Activated T-cell treated with anti-CD3 and anti-CD28 coated beads for 1 hour (primary cell): ENCODE measurements around the gene RBFOX2.
"Not testable (repeated sequence)": the region's sequence is repeated elsewhere in the genome, so short reads cannot be mapped to it uniquely, and the experiment has no call there.

Experiments
- DNase-seq: peaks from one replicate; pipeline ENCODE4 v3.0.0-alpha.2; 2020; ENCODE audit warnings: low read depth

Gene RBFOX2

DNA sequence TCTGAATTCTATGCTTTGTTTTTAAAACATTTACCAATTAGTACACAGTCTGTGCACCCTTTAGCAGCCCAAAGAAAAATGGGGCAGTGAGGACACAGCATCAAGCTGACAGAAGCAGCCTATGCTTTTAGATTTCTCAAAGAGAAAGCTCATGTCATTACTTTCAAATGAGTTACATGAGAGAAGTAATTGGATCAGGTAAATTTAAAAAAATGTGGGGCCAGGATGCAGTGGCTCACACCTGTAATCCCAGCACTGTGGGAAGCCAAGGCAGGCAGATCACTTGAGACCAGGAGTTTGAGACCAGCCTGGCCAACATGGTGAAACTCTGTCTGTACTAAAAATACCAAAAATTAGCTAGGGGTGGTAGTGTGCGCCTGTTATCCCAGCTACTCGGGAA is 253.3 kb downstream of the RBFOX2 start:
- DNase-seq = no peak

DNA sequence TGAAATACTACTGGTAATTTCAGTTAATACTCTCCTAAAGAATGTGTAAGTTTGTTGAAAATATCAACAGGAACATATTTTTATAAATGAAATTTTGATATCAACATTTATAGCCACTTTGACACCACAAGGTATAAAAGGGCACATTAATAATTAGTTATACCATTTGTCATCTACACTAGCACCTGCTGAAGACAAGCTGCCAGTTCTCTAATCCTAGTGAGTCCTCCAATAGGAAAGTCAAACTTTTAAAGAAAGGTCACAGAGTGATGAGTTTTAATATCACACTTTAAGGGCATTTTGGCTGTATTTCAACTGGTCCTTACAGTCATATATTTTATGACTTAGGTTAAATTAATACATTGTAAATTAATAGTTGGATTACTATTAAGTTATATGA is 258.6 kb downstream of the RBFOX2 start:
- DNase-seq = no peak

DNA sequence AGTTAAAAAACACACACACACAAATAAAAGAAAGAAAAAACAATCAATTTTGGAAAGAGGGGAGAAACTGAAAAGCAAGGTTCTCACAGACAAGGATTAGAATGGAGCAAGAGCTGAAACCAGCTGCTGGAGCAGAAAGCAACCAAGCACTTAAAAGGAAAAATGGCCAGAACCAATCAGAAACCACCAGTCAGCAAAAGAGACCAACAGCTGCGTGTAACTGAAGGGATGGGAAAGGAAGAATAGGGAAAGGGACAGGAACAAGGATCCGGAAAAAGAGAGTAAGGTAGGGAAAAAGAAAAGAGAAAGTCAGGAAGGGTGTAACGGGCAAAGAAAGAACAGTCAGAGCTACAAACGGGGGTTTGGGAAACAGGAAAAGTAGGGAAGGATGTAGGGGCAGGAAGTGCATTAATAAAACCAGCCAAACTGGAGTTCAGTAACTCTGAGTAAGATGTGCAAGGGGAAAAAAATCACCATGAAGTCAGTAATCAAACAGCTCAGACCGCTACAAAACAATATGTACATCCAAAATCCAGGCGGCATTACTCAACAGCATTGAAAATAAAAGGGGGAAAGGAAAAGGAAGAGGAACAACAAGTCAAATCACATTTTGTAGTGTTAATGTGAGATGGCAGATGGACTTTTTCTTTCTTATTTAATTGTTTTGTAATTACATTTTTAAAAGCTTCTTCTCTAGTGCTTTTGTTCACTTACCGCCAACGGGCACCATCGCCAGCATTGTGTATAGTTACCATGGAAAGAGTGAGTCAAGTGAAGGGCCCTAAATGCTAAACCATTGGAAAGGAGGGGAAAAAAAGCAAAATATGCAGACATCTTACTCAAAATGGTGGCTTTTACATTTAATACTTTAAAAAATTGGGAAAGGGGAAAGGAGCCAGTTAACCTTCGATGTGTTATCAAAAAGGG is 261.7 kb downstream of the RBFOX2 start:
- DNase-seq = no peak

DNA sequence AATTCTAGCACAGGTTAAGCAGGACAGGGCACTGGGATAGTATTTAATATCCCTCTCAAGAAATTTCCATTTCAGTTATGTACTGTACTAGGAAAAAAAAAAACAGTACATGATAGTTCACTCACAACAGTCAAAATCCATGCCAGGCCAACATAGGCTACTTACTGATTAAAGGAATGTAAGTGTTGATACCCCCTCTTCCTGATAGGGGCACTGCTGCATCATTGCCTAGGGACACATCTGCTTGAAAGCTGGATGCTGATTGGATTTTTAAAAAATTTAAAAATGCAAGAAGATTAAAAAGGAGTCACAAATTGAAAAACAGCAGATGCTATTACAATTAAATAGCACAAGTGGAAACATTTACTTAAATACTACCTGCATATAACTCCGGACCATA is 267.6 kb downstream of the RBFOX2 start:
- DNase-seq = no peak

DNA sequence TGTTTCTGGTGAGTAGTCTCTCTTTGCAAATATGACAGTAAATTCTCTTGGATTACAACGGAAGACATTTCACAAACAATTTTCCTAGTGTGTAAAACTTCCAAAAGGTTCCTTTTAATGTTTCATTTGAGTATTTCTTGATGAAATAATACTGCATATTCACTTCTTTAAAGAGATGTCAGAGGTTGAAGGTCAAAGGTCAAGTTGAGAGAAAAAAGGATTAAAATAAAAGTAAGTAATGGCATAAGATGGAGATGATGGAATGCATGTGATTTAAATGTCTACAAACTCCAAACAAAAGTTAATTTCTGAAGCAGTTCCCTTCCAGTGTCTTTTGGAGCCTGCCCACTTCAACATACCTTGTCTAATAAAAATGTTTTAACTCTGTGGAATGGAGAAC is 270.2 kb downstream of the RBFOX2 start:
- no peak for DNase-seq

DNA sequence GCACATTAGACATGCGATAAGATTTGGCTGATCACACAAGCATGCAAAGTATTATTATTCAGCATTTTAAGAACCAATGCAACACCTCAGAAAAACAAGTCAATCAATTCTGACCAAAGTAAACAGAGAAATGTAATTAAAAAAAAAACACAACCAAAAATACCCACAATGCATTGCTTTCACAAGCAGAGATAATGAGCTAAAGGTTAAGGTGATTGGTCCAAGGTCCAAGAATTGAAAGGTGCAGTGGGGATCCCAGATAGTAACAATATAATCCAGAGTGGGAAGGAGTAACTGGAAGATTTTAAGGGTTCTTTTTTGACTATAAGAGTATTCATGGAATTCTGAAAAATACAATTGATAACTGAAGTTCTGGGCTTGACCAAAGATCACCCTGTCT is 271.9 kb downstream of the RBFOX2 start:
- DNase-seq = no peak

DNA sequence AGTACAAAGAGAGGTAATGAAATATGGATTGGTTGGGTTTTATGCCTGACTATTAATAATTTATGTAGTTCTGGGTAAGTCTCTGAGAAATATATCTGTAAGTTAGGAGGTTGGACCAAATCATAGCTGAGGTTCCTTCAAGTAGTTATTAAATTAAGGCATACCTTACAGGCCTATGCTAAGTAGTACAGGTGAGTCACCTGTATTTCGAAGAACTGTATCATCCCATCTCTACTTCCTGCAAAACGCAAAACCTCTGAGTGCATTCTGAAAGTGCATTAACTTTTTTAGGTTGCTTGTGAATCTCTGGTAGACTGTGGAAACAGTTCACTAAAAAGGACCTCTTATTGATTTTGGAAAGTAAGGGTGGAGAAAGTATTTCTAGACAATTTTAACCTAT is 273.9 kb downstream of the RBFOX2 start:
- no peak for DNase-seq

DNA sequence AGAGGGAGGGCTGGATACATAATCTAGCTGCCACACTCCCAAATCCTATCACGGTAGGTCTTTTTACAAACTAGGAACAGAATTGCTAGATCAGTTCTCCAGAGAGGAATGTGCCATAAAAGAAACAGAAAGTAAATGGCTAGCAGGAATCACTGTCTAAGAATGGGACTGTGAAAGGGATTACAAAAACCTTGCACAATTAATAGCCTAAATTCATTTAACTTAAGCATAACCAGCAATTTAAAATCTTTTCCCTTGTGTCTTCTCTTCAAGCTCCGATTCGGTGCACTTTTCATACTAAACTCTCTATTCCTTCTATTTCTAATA is 275.8 kb downstream of the RBFOX2 start:
- DNase-seq = no peak

DNA sequence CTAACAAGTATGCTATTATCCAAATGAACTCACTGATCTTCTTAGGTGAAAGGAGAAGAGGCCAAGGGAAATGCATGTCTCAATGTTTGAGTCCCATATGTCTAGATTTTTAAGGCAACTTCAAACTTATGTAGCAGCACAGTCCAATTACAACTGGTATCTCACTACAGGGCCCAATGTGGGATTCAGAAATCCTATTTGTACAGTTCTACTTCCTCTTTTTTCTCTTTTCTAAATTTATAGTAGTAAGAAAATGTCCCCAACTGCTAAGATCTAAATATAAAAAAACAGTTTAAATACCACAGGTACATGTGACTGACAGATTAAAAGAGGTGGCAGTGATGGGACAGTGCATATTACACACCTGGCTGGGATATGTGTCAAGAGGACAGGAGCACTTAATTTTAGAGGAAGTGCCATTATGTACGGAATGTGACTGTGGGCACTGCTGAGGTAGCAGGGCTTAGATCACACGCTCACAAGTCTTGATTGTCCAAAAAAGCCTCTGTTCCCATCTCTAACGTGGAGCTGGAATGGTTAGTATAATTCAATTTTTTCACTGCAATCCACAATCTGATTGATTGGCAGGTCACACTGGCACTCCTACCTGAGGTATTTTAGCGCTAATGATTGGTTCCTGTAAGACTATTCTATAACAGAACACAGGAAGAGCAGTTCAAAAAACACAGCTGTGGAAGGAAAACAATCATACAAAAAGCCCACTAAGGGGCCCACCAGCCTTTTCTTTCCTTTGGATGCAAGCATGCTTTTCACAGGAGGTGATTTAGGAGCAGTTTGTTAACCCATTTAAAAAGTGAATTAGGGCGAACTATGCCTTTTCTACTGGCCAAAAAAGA is 276.4 kb downstream of the RBFOX2 start:
- no peak for DNase-seq

DNA sequence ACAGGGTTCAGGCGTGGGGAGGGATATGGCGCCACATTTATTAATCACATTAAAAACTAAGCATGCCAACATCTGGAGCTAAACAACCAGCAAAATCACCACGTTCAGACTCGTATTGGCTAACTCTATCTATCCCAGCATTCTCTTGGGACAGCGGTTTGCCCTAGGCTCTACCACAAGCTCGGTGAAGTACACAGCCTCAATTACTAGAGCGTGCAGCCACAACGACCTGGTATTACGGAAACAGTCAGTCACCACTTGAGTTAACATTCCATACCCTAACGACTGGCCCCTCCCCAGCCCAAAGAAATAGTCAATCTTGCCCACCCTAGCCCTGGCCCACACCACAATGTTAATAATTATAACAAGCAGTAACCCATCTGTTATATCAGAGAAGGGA is 278.8 kb downstream of the RBFOX2 start:
- no peak for DNase-seq

DNA sequence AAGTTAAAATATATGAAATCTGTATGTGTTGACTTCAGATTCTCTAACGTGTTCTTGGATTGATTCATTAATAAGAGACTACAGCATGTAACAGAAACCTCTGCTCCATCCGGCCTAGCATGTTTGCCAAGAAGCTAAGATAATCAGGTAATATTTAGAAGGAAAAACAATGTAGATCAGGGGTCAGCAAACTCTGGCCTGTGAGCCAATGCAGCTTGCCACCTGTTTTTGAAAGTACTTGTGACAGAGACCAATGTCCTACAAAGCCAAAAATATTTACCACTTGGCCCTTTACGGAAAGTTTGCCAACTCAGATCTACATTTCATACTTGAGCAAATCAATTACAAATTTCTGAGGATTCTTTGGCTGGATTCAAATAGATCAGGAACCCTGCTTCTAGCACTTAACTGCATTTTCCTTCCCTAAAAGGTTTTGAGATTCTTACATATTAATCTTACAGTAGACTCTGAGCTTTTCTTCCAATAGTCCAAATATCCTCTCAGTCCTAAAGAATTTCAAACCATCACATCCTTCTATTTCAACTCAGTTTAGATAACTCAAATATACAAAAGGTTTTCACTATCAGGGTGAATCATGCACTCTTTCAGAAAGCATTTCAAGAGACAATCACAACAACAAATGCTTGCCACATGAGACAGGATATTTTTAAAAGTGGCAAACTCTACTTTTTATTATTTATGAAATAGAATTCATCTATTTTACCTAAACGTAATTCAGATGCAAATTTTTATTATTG is 281.5 kb downstream of the RBFOX2 start:
- DNase-seq = no peak

DNA sequence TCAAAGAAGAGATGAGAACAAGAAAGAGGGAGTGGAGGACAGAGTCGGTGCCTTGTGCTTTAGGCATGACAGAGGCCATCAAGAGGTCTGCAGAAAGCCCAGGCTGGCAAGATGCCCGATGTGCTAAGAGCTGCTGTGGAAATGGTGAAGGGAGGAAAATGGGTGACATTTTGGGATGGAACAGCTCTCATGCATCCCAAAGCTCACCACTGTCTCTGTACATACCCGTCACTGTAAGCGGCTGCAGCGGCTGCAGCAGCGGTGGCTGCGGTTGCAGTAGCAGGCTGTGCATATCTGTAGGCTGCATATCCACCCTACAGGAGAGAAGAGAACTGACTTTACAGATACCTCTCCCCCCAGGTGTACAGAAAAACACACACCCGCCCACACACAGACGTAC is 282.4 kb downstream of the RBFOX2 start:
- no peak for DNase-seq

DNA sequence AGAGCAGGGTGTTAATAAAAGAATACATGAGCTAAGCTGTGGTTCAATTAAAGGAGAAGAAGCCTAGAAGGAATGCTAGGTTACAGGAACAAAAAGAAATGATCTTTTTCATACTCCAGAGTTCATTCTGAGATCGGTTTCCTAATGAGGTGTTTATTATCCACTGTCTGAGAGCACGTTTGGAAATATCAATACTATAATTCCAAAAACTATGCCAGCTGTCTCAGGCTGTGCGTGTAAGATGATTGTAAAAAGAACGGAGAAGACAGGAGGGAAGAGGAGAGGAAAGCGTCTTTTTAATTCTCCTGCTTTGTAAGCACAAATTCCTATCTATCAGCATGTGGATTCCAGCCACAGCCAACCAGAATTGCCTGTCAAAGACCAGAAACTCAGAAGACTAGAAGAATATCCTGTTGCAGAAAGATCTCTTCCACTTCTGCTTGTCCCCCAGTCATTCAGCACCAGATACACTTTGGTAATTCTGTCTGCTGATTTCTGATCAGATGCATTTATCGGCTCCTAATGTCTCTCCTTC is 285.2 kb downstream of the RBFOX2 start:
- no peak for DNase-seq

DNA sequence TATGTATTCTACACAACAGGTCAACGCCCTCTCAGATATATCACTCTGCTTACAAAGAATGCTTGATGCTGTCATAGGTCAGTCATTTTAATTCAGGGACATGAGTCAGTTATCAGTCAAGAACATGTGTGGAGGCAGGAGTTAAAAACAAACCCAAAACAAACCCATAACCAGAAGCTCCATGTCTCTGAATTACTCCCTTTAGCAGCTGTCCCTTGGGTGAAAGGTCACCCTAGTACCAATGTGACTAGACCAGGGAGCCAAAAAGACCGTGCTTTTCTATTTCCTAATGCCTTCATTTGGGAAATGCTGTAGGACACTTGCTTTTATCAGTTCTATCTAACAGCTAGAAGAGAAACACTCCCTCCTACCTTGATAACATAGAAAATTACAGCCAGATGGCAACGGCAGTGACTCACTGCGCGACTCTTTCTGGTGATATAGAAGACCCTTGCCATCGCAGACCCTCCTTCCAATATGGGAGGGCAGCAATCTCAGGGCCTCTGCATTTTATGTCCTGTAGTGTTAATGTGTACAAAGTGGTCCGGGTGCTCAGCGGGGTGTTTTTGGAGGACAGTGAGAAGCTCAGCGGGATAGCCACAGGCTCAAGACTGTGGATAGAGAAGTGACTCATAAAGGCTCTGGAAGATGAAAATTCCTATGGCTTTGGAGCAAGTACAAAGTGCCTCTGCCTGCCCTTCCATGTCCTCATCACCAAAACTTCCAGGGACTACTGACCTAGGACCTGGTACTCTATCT is 286.1 kb downstream of the RBFOX2 start:
- DNase-seq = no peak

DNA sequence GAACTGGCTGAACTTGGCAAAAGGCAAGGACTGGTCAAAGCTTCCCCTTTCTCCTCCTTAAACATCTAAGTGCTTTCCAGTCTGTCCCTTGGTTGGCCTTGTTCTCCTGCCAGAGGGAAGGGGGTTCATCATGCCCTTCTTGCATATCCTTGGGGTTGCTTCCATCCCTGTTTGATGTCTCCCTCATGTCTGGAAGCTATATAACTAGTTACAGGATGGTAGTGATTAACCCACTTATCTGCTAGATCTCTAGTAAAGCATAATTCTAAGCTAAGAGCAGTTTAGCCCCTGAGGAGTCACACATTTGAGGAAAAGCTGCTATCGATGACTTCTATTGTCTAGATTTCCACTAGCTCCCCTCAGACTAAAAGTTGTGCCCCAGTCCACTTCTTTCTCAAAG is 288.0 kb downstream of the RBFOX2 start:
- no peak for DNase-seq

DNA sequence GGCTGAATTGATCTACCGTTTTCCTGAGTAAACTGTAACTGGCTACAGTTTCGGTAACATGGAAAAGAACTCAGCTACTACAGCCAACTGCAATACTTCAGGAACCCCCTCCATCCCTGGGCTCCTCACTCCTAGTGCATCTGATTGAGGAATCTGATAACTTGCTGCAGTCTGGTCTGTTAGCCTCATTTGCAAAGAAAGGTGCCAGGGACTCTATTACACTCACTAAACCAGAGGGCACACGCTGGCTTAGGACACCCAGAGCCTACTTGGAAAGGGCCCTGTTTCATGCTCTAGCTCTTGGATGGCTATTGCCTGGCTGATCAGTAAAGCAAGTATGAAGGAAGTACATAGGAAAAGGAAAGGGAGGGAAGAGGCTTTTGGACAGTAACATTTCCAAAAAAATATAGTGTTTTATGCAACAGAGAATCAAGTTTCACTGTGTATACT is 288.7 kb downstream of the RBFOX2 start:
- DNase-seq = no peak

DNA sequence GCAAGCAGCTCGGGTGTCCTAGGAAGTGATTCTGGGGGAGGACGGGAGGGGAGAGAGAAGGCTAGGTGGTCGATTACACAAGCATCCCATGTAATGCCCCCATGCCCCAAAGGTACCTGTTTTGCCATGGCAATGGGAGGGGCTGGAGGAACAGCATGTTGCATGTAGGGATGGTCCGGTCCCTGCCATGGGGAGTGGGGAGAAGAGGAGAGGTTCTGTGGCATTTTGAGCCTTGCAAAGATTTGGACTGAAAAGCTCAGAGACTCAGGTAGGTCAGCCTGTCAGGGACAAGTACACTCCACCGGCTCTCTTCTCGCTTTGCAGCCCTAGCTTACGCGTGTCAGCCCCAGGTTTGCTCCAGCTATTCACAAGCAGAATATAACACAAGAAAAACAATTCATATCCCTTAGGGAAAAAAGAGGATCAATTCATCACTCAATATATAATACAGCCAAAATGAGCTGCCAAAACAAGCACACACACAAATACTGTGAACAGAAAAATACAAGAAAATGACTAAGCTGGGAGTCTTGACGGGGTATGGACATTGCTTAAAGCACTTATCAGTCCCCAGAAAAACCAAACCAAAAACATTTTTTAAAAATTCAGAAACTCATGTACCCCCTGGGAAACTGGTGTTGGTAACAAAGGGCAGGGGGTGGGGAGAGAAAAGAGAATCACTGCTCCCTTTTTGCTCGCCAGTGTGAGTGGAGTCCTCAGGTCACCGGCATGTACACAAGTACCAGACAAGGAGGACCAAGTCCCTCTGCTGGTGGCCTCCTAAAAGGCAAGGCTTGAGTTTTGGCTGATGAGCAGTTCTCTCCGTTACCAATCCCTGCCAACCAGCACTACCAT is 289.3 kb downstream of the RBFOX2 start:
- no peak for DNase-seq

DNA sequence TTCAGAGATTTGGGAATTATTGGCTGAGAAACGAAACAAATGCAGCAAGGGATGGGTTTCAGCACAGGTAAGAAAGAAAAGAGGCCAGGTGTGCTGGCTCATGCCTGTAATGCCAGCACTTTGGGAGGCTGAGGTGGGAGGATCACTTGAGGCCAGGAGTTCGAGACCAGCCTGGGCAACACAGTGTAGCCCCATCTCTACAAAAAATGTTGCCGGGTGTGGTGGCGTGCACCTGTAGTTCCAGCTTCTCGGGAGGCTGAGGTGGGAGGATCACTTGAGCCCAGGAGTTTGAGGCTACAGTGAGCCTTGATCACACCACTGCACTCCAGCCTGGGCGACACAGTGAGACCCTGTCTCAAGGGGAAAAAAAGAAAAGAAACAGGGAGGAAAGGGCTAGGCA is 290.7 kb downstream of the RBFOX2 start:
- not testable (repeated sequence) for DNase-seq

DNA sequence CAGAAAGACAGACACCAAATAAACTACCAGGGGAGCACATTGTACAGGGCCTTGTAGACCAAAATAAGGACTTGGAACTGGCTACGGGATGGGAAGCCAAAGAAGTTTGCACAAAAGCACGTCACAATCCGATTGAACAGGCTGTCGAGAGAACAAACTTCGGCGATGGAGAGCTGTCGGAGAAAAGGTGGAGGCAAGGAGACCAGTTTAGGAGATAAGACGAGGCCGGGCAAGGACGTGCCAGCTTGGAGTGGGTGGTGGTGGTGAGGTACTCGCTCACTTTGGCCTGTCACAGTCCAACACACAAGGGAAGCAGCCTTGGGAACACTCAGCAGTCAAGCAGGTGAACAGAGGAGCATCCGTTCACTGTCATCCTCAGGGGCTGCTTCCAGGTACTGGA is 291.9 kb downstream of the RBFOX2 start:
- DNase-seq = no peak

DNA sequence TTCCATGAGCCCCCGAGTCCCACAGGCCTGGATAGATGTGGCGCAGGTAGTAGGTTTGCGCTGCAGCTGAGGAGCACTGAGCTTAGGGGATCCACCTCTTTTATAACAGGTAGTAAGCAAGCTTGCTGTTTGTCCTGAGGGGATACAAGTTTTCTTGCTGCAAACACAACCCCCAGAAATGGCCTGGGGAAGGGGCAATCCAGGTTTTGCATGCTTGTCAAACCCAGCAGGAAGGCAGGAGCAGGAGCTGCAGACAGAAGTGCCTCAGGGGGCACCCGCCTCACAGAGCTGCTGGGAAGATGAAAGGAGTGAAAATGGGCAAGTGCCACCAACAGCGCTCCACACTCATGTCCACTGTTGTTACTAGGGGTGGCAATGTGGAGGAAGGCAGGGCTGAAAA is 292.5 kb downstream of the RBFOX2 start:
- DNase-seq = no peak

DNA sequence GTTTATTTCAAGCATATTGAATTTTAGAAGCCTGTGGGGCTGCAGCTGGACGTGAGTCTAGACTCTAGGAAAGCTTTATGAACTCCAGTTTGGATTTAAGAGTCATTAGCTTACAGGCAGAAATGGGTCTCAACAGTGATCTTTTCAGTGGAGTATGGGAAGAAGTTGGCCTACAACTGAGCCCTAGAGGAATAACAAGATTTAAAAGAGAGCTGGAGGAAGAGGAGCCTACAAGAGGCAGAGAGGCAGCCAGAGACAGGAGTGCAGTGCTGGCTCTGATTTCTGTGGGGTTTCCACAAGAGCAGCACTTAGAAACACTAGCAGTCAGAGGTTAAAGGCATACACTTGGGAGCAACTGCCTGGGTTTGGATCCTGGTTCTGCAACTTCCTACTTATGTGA is 293.1 kb downstream of the RBFOX2 start:
- DNase-seq = no peak
